K562 (cell line): Measurements from ENCODE around the gene PDCD6IP. TPM values are rescaled to one million over a fixed set of nuclear protein-coding genes. Genes with fewer than 3 reads are reported as not detected.

Experiments used
- AFF4 ChIP-seq: sonication (generic); formaldehyde crosslinking; IDR thresholded peaks from 2 replicates; pipeline ENCODE4 v1.8.0; 2023; ENCODE audit warnings: mild to moderate bottlenecking, missing genetic modification reagents
- BRD4 ChIP-seq: fragments of 200-600 bp; sonication (generic); IDR thresholded peaks from 2 replicates; pipeline ENCODE4 v1.6.1; 2017; ENCODE audit warnings: inconsistent platforms
- CHCHD3 ChIP-seq: fragments of 250-450 bp; sonication (Bioruptor Pico); IDR thresholded peaks from 2 replicates; pipeline ENCODE4 v2.1.2; 2022; ENCODE audit warnings: mild to moderate bottlenecking
- DEAF1 ChIP-seq: fragments of 450-650 bp; formaldehyde crosslinking; IDR thresholded peaks from 2 replicates; pipeline ENCODE4 v1.4.0; 2020; ENCODE audit warnings: mild to moderate bottlenecking, moderate library complexity
- FOXK2 ChIP-seq, 2 experiments: fragments of 450-650 bp; IDR thresholded peaks in 1 of 2; conservative IDR thresholded peaks in 1 of 2; 2 replicates each; pipeline ENCODE4 v1.6.1; 2016; ENCODE audit warnings: low read depth in 2 of 2, mild to moderate bottlenecking in 1 of 2
- MYC ChIP-seq, 2 experiments: fragments of 250-450 bp in 1 of 2; sonication (Bioruptor Pico) in 1 of 2; IDR thresholded peaks; 2 replicates each; pipeline versions ENCODE4 v1.5.1 to v1.6.1; 2012 to 2021; ENCODE audit warnings: low read depth in 2 of 2, borderline replicate concordance in 1 of 2, improper control_type of control experiment in 1 of 2, low read length in 1 of 2, mild to moderate bottlenecking in 1 of 2, moderate library complexity in 1 of 2
- NFE2L1 ChIP-seq: fragments of 450-650 bp; IDR thresholded peaks from 2 replicates; pipeline ENCODE4 v1.6.1; 2016; ENCODE audit warnings: missing genetic modification characterization, low read depth, mild to moderate bottlenecking, missing compliant biosample characterization, moderate library complexity, borderline replicate concordance
- NFIX ChIP-seq: fragments of 250-450 bp; sonication (Bioruptor Pico); IDR thresholded peaks from 2 replicates; pipeline ENCODE4 v1.4.0; 2020; ENCODE audit warnings: low read depth, mild to moderate bottlenecking, moderate library complexity
- OTX1 ChIP-seq: fragments of 450-650 bp; formaldehyde crosslinking; IDR thresholded peaks from 2 replicates; pipeline ENCODE4 v1.4.0; 2022; ENCODE audit warnings: mild to moderate bottlenecking
- POLR3A ChIP-seq: IDR thresholded peaks from 2 replicates; pipeline ENCODE4 v1.6.1; 2011; ENCODE audit warnings: borderline replicate concordance, mild to moderate bottlenecking, moderate library complexity; ENCODE audit not compliant: insufficient read length, insufficient read depth; ENCODE audit errors: extremely low read depth
- RCOR1 ChIP-seq, 2 experiments: IDR thresholded peaks; 2 replicates each; pipeline ENCODE4 v1.6.1; 2012; ENCODE audit warnings: low read depth in 2 of 2, low read length in 2 of 2, borderline replicate concordance in 1 of 2, improper control_type of control experiment in 1 of 2
- SNRNP70 ChIP-seq: fragments of 200-400 bp; formaldehyde crosslinking; optimal IDR thresholded peaks from 2 replicates; pipeline ENCODE3; 2017; ENCODE audit warnings: low read depth, low read length
- STAG1 ChIP-seq: sonication (generic); formaldehyde crosslinking; IDR thresholded peaks from 2 replicates; pipeline ENCODE4 v1.5.0; 2020; ENCODE audit warnings: missing genetic modification reagents, borderline replicate concordance
- ZFP30 ChIP-seq: fragments of 250-450 bp; sonication (Bioruptor Pico); IDR thresholded peaks from 2 replicates; pipeline ENCODE4 v1.8.0; 2022; ENCODE audit warnings: moderate library complexity, mild to moderate bottlenecking, inconsistent platforms, borderline replicate concordance
- ZNF282 ChIP-seq: sonication (generic); formaldehyde crosslinking; IDR thresholded peaks from 2 replicates; pipeline ENCODE4 v1.8.1; 2023; ENCODE audit warnings: missing genetic modification reagents
- ZNF316 ChIP-seq: fragments of 450-650 bp; IDR thresholded peaks from 2 replicates; pipeline ENCODE4 v1.6.1; 2016
- polyA plus RNA-seq, 8 experiments: library from polyadenylated mRNA; depleted of rRNA in 4 of 8; stranded (reverse) in 5 of 8; unstranded in 3 of 8; fragments of >200 nt; fragmentation: Nextera tagmentation in 2 of 8; fragmentation: Illumina TruSeq in 1 of 8; extraction: Ambion mirVana in 2 of 8; extraction: Trizol in 1 of 8; gene quantifications; 2 replicates each; pipeline versions ENCODE4 v1.2.1 to v1.2.3, GENCODE V29; 2011 to 2014; ENCODE audit warnings: inconsistent platforms in 1 of 8, missing spikeins in 1 of 8
- total RNA-seq, 7 experiments: library from RNA; depleted of rRNA in 6 of 7; stranded (reverse); fragments of >200 nt in 6 of 7; fragmentation: Illumina TruSeq in 2 of 7; extraction: Trizol in 2 of 7; gene quantifications; 2 replicates each; pipeline versions ENCODE4 v1.2.1 to v1.2.3, GENCODE V29; 2011 to 2021; ENCODE audit warnings: low replicate concordance in 1 of 7

The PDCD6IP gene
- total and polyA plus RNA-seq, 9 of the 15 experiments (the other 6 are each of a cell fraction or from before 2014, with no cell fraction given) = 40.2 to 302 (median 122) TPM

DNA sequence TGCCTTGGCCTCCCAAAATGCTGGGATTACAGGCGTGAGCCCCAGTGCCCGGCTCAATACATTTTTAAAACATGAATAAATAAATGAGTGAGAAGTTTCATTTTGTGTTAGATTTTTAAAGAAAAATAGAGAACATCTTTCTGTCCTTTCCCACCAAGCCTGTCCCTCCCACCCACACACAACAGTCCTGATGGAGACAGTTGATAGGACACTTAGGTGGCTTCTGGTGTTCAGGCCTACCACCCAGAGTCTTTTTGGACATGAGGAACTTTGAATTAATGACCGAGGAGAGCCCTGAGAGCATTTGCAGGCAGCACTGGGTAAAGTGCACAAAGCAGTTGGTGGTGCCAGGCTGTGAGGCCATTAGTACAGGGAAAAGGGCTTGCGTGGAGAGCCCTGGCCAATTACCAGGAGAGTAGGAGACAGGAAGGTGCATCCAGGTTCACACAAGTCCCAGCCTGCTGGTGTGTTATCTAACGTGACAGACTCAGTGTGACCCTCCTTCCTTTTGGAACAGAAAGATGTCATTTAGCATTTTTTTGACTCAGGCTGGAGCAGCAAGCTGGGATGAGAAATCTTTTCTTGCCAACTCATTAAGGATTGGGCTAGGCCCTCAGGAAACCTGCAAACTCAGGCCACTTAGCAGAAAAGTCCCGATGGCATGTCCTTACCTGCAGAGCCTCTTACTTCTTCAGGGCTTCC is 103.6 kb downstream of the PDCD6IP start (continued):
- no peak for TF ChIP-seq AFF4 (CRISPR knock-in tag)
- TF ChIP-seq FOXK2 (conservative IDR thresholded peaks at IDR 0.05 in 1 of 2, IDR thresholded peaks at IDR 0.05 in 1 of 2; ENCODE audit: low read depth in 2 of 2) = no peak
- no peak for TF ChIP-seq NFIX
- no peak for TF ChIP-seq DEAF1 (CRISPR knock-in tag)
- no peak for TF ChIP-seq ZNF282 (CRISPR knock-in tag)
- no peak for TF ChIP-seq NFE2L1 (tag)
- TF ChIP-seq OTX1 = no peak
- TF ChIP-seq SNRNP70 = no peak
- no peak for TF ChIP-seq POLR3A
- TF ChIP-seq RCOR1 (IDR thresholded peaks at IDR 0.05; ENCODE audit: borderline replicate concordance in 1 of 2, low read depth in 2 of 2, low read length in 2 of 2) = no peak; a peak in 2 of 4 replicates
- TF ChIP-seq BRD4 = no peak
- TF ChIP-seq ZFP30 (CRISPR knock-in tag) = no peak
- TF ChIP-seq MYC (IDR thresholded peaks at IDR 0.05; ENCODE audit: low read depth, low read length) = no peak
- TF ChIP-seq MYC (CRISPR knock-in tag; IDR thresholded peaks at IDR 0.05; ENCODE audit: borderline replicate concordance, low read depth) = no peak
- TF ChIP-seq STAG1 (CRISPR knock-in tag) = no peak
- peak; percentile 60 for TF ChIP-seq ZNF316
- no peak for TF ChIP-seq CHCHD3 (CRISPR knock-in tag)
